ENCODE data around the gene CRYAB. TPM values are rescaled to one million over a fixed set of nuclear protein-coding genes. Genes with fewer than 3 reads are reported as not detected.
"Not testable (repeated sequence)": the region's sequence is repeated elsewhere in the genome, so short reads cannot be mapped to it uniquely, and the experiment has no call there.

CRYAB gene
- total and polyA plus RNA-seq, 8 donors: 28.4 to 207 (median 80.7) TPM

DNA sequence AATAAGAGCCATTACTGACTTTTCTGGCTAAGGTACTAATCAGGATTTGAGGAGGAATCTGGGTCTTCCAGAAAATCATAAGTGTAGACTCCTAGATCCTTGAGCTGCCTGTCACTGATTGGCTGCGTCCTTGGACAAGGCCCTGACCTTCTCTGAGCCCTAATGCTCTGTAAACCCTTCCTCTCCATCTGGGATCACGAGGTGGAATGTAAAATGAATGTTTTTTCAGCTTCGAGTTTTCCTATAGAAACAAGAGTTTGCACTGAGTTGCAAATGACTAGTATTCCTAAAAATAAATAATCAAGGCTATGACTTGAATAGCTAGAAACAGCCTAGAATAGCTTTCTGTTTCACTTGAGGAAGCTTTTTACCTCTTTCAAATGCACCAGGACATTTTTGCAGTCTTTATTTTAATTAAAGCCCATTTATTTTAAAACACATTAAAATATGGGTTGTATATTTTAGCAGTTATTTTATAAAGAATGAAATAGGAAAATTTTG, 24.5 kb upstream of the CRYAB start:
- TF ChIP-seq EP300 (IDR thresholded peaks at IDR 0.05) (no peak), POLR2AphosphoS5 (IDR thresholded peaks at IDR 0.05) (no peak), POLR2A (IDR thresholded peaks at IDR 0.05) (no peak)
- TF ChIP-seq, protein P1, sequence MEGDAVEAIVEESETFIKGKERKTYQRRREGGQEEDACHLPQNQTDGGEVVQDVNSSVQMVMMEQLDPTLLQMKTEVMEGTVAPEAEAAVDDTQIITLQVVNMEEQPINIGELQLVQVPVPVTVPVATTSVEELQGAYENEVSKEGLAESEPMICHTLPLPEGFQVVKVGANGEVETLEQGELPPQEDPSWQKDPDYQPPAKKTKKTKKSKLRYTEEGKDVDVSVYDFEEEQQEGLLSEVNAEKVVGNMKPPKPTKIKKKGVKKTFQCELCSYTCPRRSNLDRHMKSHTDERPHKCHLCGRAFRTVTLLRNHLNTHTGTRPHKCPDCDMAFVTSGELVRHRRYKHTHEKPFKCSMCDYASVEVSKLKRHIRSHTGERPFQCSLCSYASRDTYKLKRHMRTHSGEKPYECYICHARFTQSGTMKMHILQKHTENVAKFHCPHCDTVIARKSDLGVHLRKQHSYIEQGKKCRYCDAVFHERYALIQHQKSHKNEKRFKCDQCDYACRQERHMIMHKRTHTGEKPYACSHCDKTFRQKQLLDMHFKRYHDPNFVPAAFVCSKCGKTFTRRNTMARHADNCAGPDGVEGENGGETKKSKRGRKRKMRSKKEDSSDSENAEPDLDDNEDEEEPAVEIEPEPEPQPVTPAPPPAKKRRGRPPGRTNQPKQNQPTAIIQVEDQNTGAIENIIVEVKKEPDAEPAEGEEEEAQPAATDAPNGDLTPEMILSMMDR (IDR thresholded peaks at IDR 0.05): no peak
- Histone ChIP-seq H3K4me3 (peak overlapping the region; percentile 76 to 90 (median 80)), H3K4me1 (peaks cover 29 to 68% (median 41%) of the 10 kb centered on the region in 4 donors)

DNA sequence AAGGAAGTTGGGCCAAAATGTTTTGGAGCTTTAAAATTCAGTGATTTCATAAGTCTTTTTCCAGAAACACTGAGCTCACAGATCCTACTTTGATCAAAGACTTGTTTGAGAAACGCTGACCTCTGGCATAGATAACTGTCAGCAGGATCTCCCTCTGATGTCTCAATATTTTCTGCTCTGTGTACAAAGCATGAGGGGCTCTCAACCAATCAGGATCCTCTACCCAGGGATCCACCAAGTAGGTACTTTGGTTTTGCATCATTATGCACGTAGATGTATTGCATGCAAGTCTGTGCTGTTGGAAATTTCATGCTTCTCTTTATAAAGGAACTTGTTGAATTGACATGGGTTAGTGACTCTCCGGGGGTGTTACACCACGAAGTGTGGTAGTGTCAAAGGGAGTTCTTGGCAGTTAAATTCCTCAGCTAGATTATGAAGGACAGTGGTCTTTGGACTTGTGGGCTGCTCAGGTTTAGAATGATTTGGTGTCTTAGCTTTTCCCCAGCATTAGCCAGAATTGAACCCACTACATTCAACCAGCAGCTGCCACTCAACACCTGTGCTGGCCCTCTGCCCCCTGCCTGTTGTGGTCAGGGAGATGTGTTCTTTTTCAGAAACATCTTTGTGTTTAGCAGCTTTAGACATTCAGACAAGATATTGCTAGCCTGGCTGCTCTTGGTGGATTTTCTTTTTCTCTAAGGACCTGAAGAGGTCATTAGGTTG, 23.9 kb upstream of the CRYAB start:
- H3K9me3 ChIP-seq: no peaks in the 10 kb centered on the region
- intact Hi-C loops (cut with DNase I; ENCODE audit: low total_unique reads): no loop called here
- peaks cover 29 to 68% (median 41%) of the 10 kb centered on the region in 4 donors for H3K4me1 ChIP-seq
- 66 to 73% (median 70%) methylated on average over 4 of the region's 4 CpGs for WGBS, 5 donors
- no peaks in the 10 kb centered on the region for H3K36me3 ChIP-seq
- no peak for TF ChIP-seq POLR2A (IDR thresholded peaks at IDR 0.05)
- no peak for TF ChIP-seq POLR2AphosphoS5 (IDR thresholded peaks at IDR 0.05)
- TF ChIP-seq, protein P1 (IDR thresholded peaks at IDR 0.05): no peak
- TF ChIP-seq EP300 (IDR thresholded peaks at IDR 0.05): no peak
- H3K27ac ChIP-seq: peak overlapping the region in 4 of 5 donors; percentile 70 to 87 (median 82)
- no peaks in the 10 kb centered on the region for H3K27me3 ChIP-seq
- no peak overlapping the region for H3K4me3 ChIP-seq
- no peak for DNase-seq

More for the DNA sequence above, 24.5 kb upstream of the CRYAB start:
- Histone ChIP-seq H3K36me3 (no peaks in the 10 kb centered on the region), H3K9me3 (no peaks in the 10 kb centered on the region), H3K27me3 (no peaks in the 10 kb centered on the region), H3K27ac (peak overlapping the region in 4 of 5 donors; percentile 70 to 87 (median 82))
- DNase-seq: no peak
- WGBS, 5 donors: 30 to 42% (median 37%) methylated on average over 3 of the region's 3 CpGs
- intact Hi-C loops (cut with DNase I; ENCODE audit: low total_unique reads): no loop called here

GRCh38 chr11:111934306-111934705, 22.7 kb upstream of the CRYAB start:
- TF ChIP-seq, protein P1 (IDR thresholded peaks at IDR 0.05): no peak
- WGBS, 5 donors: 89 to 97% (median 92%) methylated on average over 1 of the region's 1 CpG
- DNase-seq: no peak
- Histone ChIP-seq H3K9me3 (no peaks in the 10 kb centered on the region), H3K36me3 (no peaks in the 10 kb centered on the region), H3K4me3 (no peak overlapping the region), H3K27ac (peak overlapping the region in 1 of 5 donors; percentile 87), H3K27me3 (no peaks in the 10 kb centered on the region), H3K4me1 (peaks cover 21 to 57% (median 36%) of the 10 kb centered on the region in 4 donors)
- intact Hi-C loops (cut with DNase I; ENCODE audit: low total_unique reads): loop anchor here (5.0 kb wide), 1 partner anchor 48 kb away; no protein-coding TSS in a partner anchor

GRCh38 chr11:111933872-111934271, 22.3 kb upstream of the CRYAB start:
- Histone ChIP-seq H3K4me3 (no peak overlapping the region), H3K27me3 (no peaks in the 10 kb centered on the region), H3K27ac (peak overlapping the region in 1 of 5 donors; percentile 87), H3K9me3 (no peaks in the 10 kb centered on the region), H3K36me3 (no peaks in the 10 kb centered on the region), H3K4me1 (peaks cover 21 to 52% (median 34%) of the 10 kb centered on the region in 4 donors)
- whole genome bisulfite sequencing, 5 donors: 71 to 84% (median 76%) methylated on average over 1 of the region's 1 CpG
- TF ChIP-seq, protein P1 (IDR thresholded peaks at IDR 0.05): no peak
- TF ChIP-seq POLR2A (IDR thresholded peaks at IDR 0.05) (no peak), EP300 (IDR thresholded peaks at IDR 0.05) (no peak), POLR2AphosphoS5 (IDR thresholded peaks at IDR 0.05) (no peak)
- no peak for DNase-seq
- intact Hi-C loops (cut with DNase I; ENCODE audit: low total_unique reads): loop anchor here (5.0 kb wide), 1 partner anchor 48 kb away; no protein-coding TSS in a partner anchor

GRCh38 chr11:111933176-111933575, 21.6 kb upstream of the CRYAB start:
- Histone ChIP-seq H3K27ac (peak overlapping the region in 1 of 5 donors; percentile 15), H3K4me1 (peaks cover 17 to 45% (median 27%) of the 10 kb centered on the region in 4 donors)
- H3K9me3 ChIP-seq, H3K27me3 ChIP-seq, DNase-seq, H3K36me3 ChIP-seq, H3K4me3 ChIP-seq: not testable (repeated sequence)
- WGBS, 5 donors: 91 to 97% (median 96%) methylated on average over 14 of the region's 14 CpGs
- intact Hi-C loops (cut with DNase I; ENCODE audit: low total_unique reads): loop anchor here (5.0 kb wide), 1 partner anchor 49 kb away; no protein-coding TSS in a partner anchor

Measured in stomach (tissue), 9 donors.